HepG2 (cell line): ENCODE data around the gene DOK4. TPM values are rescaled to one million over a fixed set of nuclear protein-coding genes. Genes with fewer than 3 reads are reported as not detected.

Experiments
- ATAC-seq: fragments of 200-7000 bp; cut with Tn5 transposase; 3 replicates; pipeline ENCODE4 v1.9.1; 2020; ENCODE audit warnings: mild to moderate bottlenecking, moderate library complexity
- BruUV-seq: library from RNA; stranded (reverse); fragments of 400-500 nt; replicated peaks from 2 replicates; lab custom pipeline; 2021; lab: Mats Ljungman, UMichigan
- CTCF ChIA-PET: fragments of 300-600 bp; formaldehyde crosslinking; extraction: SDS; loops from one replicate; lab custom pipeline; 2021; ENCODE audit warnings: low total read pairs, inconsistent platforms, low intra/inter-chr PET ratio; lab: Yijun Ruan, JAX
- POLR2A ChIA-PET: fragments of 350-600 bp; sonication (Branson Sonifier 250); formaldehyde crosslinking; loops from one replicate; lab custom pipeline; 2020; ENCODE audit warnings: antibody characterized with exemption, inconsistent platforms; lab: Yijun Ruan, JAX
- DNase-seq: peaks from one replicate; pipeline ENCODE4 v3.0.0-alpha.2; 2015; ENCODE audit warnings: low spot score
- FAIRE-seq: peaks from 3 replicates; lab custom pipeline; 2011; peaks lifted over from hg19 to GRCh38; lab: Jason Lieb, UNC
- H2AFZ ChIP-seq: one replicate; pipeline ENCODE4 v1.6.1; 2011; ENCODE audit warnings: low read length, inconsistent platforms
- H3K27ac ChIP-seq: fragments of 300-600 bp; 3 replicates; pipeline ENCODE4 v1.8.0; 2011; ENCODE audit warnings: mixed run types, mild to moderate bottlenecking, mixed read lengths, low read length, inconsistent platforms; ENCODE audit not compliant: insufficient read depth; ENCODE audit errors: extremely low read length
- H3K27me3 ChIP-seq, 2 experiments: fragments of 200-600 bp in 1 of 2; 2 replicates in 1 of 2; 3 replicates in 1 of 2; pipeline versions ENCODE4 v1.6.0 to v1.8.0; 2011; ENCODE audit warnings: low read length in 2 of 2, mild to moderate bottlenecking in 2 of 2, moderate library complexity in 2 of 2, inconsistent platforms in 1 of 2; ENCODE audit not compliant: insufficient read depth in 2 of 2, control insufficient read depth in 1 of 2
- H3K36me3 ChIP-seq, 2 experiments: fragments of 200-600 bp in 1 of 2; replicated peaks in 1 of 2; 2 replicates in 1 of 2; 3 replicates in 1 of 2; pipeline versions ENCODE4 v1.5.1 to v1.8.0; 2011; ENCODE audit warnings: low read length in 2 of 2, inconsistent platforms in 1 of 2; ENCODE audit not compliant: insufficient read depth in 2 of 2, control insufficient read depth in 1 of 2
- H3K4me1 ChIP-seq: 2 replicates; pipeline ENCODE4 v1.5.1; 2012; ENCODE audit warnings: low read length, inconsistent platforms; ENCODE audit not compliant: insufficient read depth
- H3K4me2 ChIP-seq: 2 replicates; pipeline ENCODE4 v1.6.0; 2011; ENCODE audit warnings: low read depth, low read length, inconsistent platforms
- H3K4me3 ChIP-seq, 3 experiments: fragments of 200-600 bp in 1 of 3; sonication (generic), shearing (Covaris generic) in 1 of 3; replicated peaks in 1 of 3; 2 replicates each; pipeline ENCODE4 v1.5.1; 2011 to 2016; ENCODE audit warnings: low read length in 3 of 3, inconsistent platforms in 2 of 3, low read depth in 2 of 3, mild to moderate bottlenecking in 2 of 3, control low read depth in 1 of 3, mixed read lengths in 1 of 3; ENCODE audit not compliant: insufficient read depth in 1 of 3
- H3K79me2 ChIP-seq: one replicate; pipeline ENCODE4 v1.6.1; 2011; ENCODE audit warnings: low read length, inconsistent platforms; ENCODE audit not compliant: insufficient read depth
- H3K9ac ChIP-seq: 2 replicates; pipeline ENCODE4 v1.6.0; 2011; ENCODE audit warnings: mild to moderate bottlenecking, low read depth, low read length, inconsistent platforms; ENCODE audit not compliant: insufficient read depth
- H3K9me3 ChIP-seq: 2 replicates; pipeline ENCODE4 v1.5.1; 2012; ENCODE audit warnings: mild to moderate bottlenecking, low read length
- H4K20me1 ChIP-seq: 2 replicates; pipeline ENCODE4 v1.6.0; 2011; ENCODE audit warnings: inconsistent platforms, mild to moderate bottlenecking, low read length, moderate library complexity; ENCODE audit not compliant: insufficient read depth
- ARID5B ChIP-seq: IDR thresholded peaks from 2 replicates; pipeline ENCODE4 v1.4.0; 2020; ENCODE audit warnings: mild to moderate bottlenecking, missing genetic modification reagents
- CHCHD3 ChIP-seq: sonication (generic); formaldehyde crosslinking; IDR thresholded peaks from 2 replicates; pipeline ENCODE4 v1.8.0; 2022; ENCODE audit warnings: mild to moderate bottlenecking, missing genetic modification reagents, moderate library complexity
- PHF5A ChIP-seq: IDR thresholded peaks from one replicate; pipeline ENCODE4 v1.6.1; 2018; ENCODE audit warnings: low read depth, missing genetic modification reagents; ENCODE audit not compliant: unreplicated experiment
- RAD21 ChIP-seq: fragments of 450-650 bp; formaldehyde crosslinking; IDR thresholded peaks from 2 replicates; pipeline ENCODE4 v1.5.0; 2020; ENCODE audit warnings: mild to moderate bottlenecking
- SCMH1 ChIP-seq: sonication (generic); formaldehyde crosslinking; IDR thresholded peaks from 2 replicates; pipeline ENCODE4 v1.9.0; 2021; ENCODE audit warnings: missing genetic modification reagents, mild to moderate bottlenecking, borderline replicate concordance
- SKI ChIP-seq: fragments of 450-650 bp; IDR thresholded peaks from one replicate; pipeline ENCODE4 v1.6.1; 2018; ENCODE audit warnings: mild to moderate bottlenecking; ENCODE audit not compliant: partially characterized antibody
- ZBTB1 ChIP-seq: sonication (generic); formaldehyde crosslinking; IDR thresholded peaks from 2 replicates; pipeline ENCODE4 v1.4.0; 2020; ENCODE audit warnings: missing genetic modification reagents, borderline replicate concordance
- ZNF143 ChIP-seq: sonication (generic); formaldehyde crosslinking; IDR thresholded peaks from 2 replicates; pipeline ENCODE4 v1.4.0; 2020; ENCODE audit warnings: missing genetic modification reagents
- ZNF367 ChIP-seq: sonication (generic); formaldehyde crosslinking; IDR thresholded peaks from 2 replicates; pipeline ENCODE4 v1.4.0; 2020; ENCODE audit warnings: missing genetic modification reagents, borderline replicate concordance
- ZNF44 ChIP-seq: sonication (generic); formaldehyde crosslinking; IDR thresholded peaks from 2 replicates; pipeline ENCODE4 v1.5.1; 2020; ENCODE audit warnings: mild to moderate bottlenecking, missing genetic modification reagents
- ZNF468 ChIP-seq: sonication (generic); formaldehyde crosslinking; IDR thresholded peaks from 2 replicates; pipeline ENCODE4 v1.8.0; 2022; ENCODE audit warnings: mild to moderate bottlenecking, moderate library complexity, missing genetic modification reagents
- ZNF570 ChIP-seq: sonication (generic); formaldehyde crosslinking; IDR thresholded peaks from 2 replicates; pipeline ENCODE4 v1.4.0; 2020; ENCODE audit warnings: mild to moderate bottlenecking, missing genetic modification reagents, borderline replicate concordance
- ZNF672 ChIP-seq: sonication (generic); formaldehyde crosslinking; IDR thresholded peaks from 2 replicates; pipeline ENCODE4 v1.8.1; 2022; ENCODE audit warnings: missing genetic modification reagents
- ZNF879 ChIP-seq: sonication (generic); formaldehyde crosslinking; IDR thresholded peaks from 2 replicates; pipeline ENCODE4 v1.8.1; 2023; ENCODE audit warnings: missing genetic modification reagents
- WGBS: methylation state at CpG from one replicate; pipeline ENCODE4 v1.1.6; 2017; ENCODE audit warnings: low lambda C conversion rate; 5-methylcytosine and 5-hydroxymethylcytosine counted together
- in situ Hi-C: cut with HindIII; loops from 2 replicates; pipeline ENCODE4 v1.10.0; 2017; ENCODE audit warnings: low pct_unique_long_range_greater_than_20kb; ENCODE audit not compliant: extremely low pct_ligation_motif_present
- intact Hi-C: fragments of 100-400 bp; cut with micrococcal nuclease; formaldehyde crosslinking; loops from one replicate; pipeline ENCODE4 v1.10.0; 2022; ENCODE audit not compliant: unreplicated experiment
- polyA plus RNA-seq, 8 experiments: library from polyadenylated mRNA; depleted of rRNA in 3 of 8; stranded (reverse) in 7 of 8; unstranded in 1 of 8; fragments of >200 nt; fragmentation: Illumina TruSeq in 4 of 8; extraction: Trizol in 4 of 8; gene quantifications; 2 replicates each; pipeline versions ENCODE4 v1.2.1 to v1.2.3, GENCODE V29; 2011 to 2016; ENCODE audit warnings: low read depth in 4 of 8, missing spikeins in 1 of 8, mixed read lengths in 1 of 8; ENCODE audit not compliant: insufficient read depth in 1 of 8
- total RNA-seq, 5 experiments: library from RNA; depleted of rRNA; stranded (reverse); fragments of >200 nt; fragmentation: Illumina TruSeq; extraction: Trizol; gene quantifications; 2 replicates each; pipeline ENCODE4 v1.2.3, GENCODE V29; 2016; ENCODE audit warnings: low read depth in 1 of 5
- TF ChIP-seq, protein P1 (sequence below): IDR thresholded peaks from 2 replicates; pipeline ENCODE4 v1.6.1; 2016; ENCODE audit warnings: low read depth, control low read depth

The DOK4 gene
- total and polyA plus RNA-seq, 2 of the 13 experiments (the other 11 are each of a cell fraction or from before 2014, with no cell fraction given) = 52.7 to 70.0 TPM

DNA sequence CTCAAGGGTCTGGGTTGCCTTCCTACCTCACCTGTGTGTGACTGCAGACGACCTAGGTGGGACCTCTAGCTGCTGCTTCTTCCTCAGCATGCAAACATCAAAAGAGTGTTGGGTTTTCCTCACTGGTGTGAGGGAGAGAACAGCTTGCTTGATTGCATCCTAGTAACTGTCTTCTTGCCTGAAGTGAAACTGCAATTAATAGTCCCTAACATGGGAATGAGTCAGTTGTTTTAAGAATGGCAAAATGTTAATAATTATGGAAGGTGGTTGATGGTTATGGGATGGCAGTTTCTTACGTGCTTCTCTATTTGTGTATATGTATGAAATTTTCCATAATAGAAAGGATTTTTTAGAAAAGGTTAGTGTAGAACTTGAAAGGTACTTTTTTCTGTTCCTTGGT, 17.9 kb downstream of the DOK4 start:
- intact Hi-C loops = no loop called here
- FAIRE-seq = no peak

GRCh38 chr16:57464523-57464922, 21.8 kb downstream of the DOK4 start:
- no peak overlapping the region for H3K4me3 ChIP-seq
- ChIA-PET POLR2A (interaction anchor here (1.3 to 2.5 kb wide), 2 partner anchors 18 to 19 kb away, joined by 4 to 11 read pairs; partner anchors contain the start of genes CIAPIN1 and COQ9), CTCF (interaction anchor here (4.6 kb wide), 1 partner anchor 55 kb away, joined by 37 read pairs; no protein-coding TSS in a partner anchor)
- peaks cover 34% of the 10 kb centered on the region for H3K4me1 ChIP-seq
- H4K20me1 ChIP-seq = no peaks in the 10 kb centered on the region
- no peak overlapping the region for H3K4me2 ChIP-seq
- peaks cover 32 to 65% of the 10 kb centered on the region in 2 experiments for H3K36me3 ChIP-seq
- intact Hi-C loops = no loop called here
- no peaks in the 10 kb centered on the region for H3K9me3 ChIP-seq
- peaks cover 34% of the 10 kb centered on the region for H3K79me2 ChIP-seq
- no TSS peak for BruUV-seq
- no peak for ATAC-seq
- no peak for FAIRE-seq
- H3K27ac ChIP-seq = no peak overlapping the region
- DNase-seq = no peak
- H2AFZ ChIP-seq = no peak overlapping the region
- H3K9ac ChIP-seq = no peak overlapping the region
- H3K27me3 ChIP-seq = no peaks in the 10 kb centered on the region; a peak in 1 of 5 replicates
- in situ Hi-C loops = no loop called here
- WGBS = 99% methylated on average over 2 of the region's 2 CpGs
- TF ChIP-seq ZNF468 (CRISPR knock-in tag) (no peak), RAD21 (CRISPR knock-in tag) (no peak), ZNF367 (CRISPR knock-in tag) (no peak), ZNF143 (CRISPR knock-in tag) (no peak), ARID5B (CRISPR knock-in tag) (no peak), ZNF879 (no peak), ZNF672 (CRISPR knock-in tag) (no peak)

More for the DNA sequence above, 17.9 kb downstream of the DOK4 start:
- POLR2A ChIA-PET = interaction anchor here (1.4 kb wide), 2 partner anchors 11 to 21 kb away, joined by 3 to 4 read pairs; partner anchors contain the start of genes CIAPIN1 and COQ9
- Histone ChIP-seq H4K20me1 (no peaks in the 10 kb centered on the region), H3K79me2 (peaks cover 28% of the 10 kb centered on the region), H3K4me1 (peaks cover 69% of the 10 kb centered on the region), H3K9ac (no peak overlapping the region), H3K4me3 (no peak overlapping the region), H3K36me3 (peaks cover 35 to 77% of the 10 kb centered on the region in 2 experiments), H3K4me2 (no peak overlapping the region), H3K27ac (no peak overlapping the region), H3K27me3 (no peaks in the 10 kb centered on the region; a peak in 1 of 5 replicates), H2AFZ (no peak overlapping the region), H3K9me3 (no peaks in the 10 kb centered on the region)
- TF ChIP-seq, protein P1, sequence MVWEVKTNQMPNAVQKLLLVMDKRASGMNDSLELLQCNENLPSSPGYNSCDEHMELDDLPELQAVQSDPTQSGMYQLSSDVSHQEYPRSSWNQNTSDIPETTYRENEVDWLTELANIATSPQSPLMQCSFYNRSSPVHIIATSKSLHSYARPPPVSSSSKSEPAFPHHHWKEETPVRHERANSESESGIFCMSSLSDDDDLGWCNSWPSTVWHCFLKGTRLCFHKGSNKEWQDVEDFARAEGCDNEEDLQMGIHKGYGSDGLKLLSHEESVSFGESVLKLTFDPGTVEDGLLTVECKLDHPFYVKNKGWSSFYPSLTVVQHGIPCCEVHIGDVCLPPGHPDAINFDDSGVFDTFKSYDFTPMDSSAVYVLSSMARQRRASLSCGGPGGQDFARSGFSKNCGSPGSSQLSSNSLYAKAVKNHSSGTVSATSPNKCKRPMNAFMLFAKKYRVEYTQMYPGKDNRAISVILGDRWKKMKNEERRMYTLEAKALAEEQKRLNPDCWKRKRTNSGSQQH (CRISPR knock-in tag) = no peak
- TF ChIP-seq CHCHD3 (no peak), PHF5A (CRISPR knock-in tag) (no peak), ZNF44 (CRISPR knock-in tag) (no peak), ZNF570 (CRISPR knock-in tag) (no peak), SCMH1 (CRISPR knock-in tag) (no peak), SKI (no peak), ZBTB1 (CRISPR knock-in tag) (no peak)
- WGBS = 98% methylated on average over 2 of the region's 2 CpGs
- ATAC-seq (no peak), DNase-seq (no peak)
- in situ Hi-C loops = no loop called here
- CTCF ChIA-PET = no interaction called here
- BruUV-seq = no TSS peak
